Measurements from ENCODE around the gene CDKL2. TPM values are rescaled to one million over a fixed set of nuclear protein-coding genes. Genes with fewer than 3 reads are reported as not detected.
A peak's percentile ranks its signal among the peaks of the same experiment; 100 is the strongest.

The CDKL2 gene
- total and polyA plus RNA-seq, 8 donors: 0.19 to 11.6 (median 0.52) TPM; not detected in 2

DNA sequence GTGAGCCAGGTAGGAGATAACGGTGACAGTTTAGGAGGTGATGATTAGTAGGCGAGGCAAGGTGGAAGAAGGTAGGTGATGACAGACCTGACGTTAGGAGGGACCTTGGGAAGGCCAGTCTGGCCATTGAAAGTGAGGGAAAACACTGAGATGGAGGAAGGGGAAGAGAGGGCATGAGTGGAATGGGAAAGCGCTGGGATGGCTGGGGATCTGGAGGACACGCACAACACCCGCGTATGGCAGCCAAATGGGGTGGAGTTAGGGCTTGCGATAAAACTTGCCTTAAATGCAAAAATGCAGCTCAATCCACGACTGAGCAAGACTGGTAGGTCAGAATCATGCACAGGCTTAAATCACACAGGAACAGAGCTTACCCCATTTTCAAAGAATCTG lies 605 bp upstream of the CDKL2 start:
- Histone ChIP-seq H3K27me3 (no peaks in the 10 kb centered on the region), H3K4me1 (peaks cover 6 to 13% (median 11%) of the 10 kb centered on the region in 4 donors), H3K4me3 (peak overlapping the region; percentile 57 to 64 (median 60)), H3K9me3 (no peaks in the 10 kb centered on the region), H3K27ac (peak overlapping the region; percentile 5 to 80 (median 55)), H3K36me3 (no peaks in the 10 kb centered on the region)
- DNase-seq: no peak
- TF ChIP-seq EP300 (IDR thresholded peaks at IDR 0.05): no peak
- TF ChIP-seq POLR2AphosphoS5 (IDR thresholded peaks at IDR 0.05): no peak
- TF ChIP-seq POLR2A (IDR thresholded peaks at IDR 0.05): no peak
- TF ChIP-seq, protein P1, sequence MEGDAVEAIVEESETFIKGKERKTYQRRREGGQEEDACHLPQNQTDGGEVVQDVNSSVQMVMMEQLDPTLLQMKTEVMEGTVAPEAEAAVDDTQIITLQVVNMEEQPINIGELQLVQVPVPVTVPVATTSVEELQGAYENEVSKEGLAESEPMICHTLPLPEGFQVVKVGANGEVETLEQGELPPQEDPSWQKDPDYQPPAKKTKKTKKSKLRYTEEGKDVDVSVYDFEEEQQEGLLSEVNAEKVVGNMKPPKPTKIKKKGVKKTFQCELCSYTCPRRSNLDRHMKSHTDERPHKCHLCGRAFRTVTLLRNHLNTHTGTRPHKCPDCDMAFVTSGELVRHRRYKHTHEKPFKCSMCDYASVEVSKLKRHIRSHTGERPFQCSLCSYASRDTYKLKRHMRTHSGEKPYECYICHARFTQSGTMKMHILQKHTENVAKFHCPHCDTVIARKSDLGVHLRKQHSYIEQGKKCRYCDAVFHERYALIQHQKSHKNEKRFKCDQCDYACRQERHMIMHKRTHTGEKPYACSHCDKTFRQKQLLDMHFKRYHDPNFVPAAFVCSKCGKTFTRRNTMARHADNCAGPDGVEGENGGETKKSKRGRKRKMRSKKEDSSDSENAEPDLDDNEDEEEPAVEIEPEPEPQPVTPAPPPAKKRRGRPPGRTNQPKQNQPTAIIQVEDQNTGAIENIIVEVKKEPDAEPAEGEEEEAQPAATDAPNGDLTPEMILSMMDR (IDR thresholded peaks at IDR 0.05): no peak
- intact Hi-C loops (cut with DNase I; ENCODE audit: low total_unique reads): no loop called here
- 51 to 68% (median 59%) methylated on average over 9 of the region's 9 CpGs for WGBS, 5 donors

DNA sequence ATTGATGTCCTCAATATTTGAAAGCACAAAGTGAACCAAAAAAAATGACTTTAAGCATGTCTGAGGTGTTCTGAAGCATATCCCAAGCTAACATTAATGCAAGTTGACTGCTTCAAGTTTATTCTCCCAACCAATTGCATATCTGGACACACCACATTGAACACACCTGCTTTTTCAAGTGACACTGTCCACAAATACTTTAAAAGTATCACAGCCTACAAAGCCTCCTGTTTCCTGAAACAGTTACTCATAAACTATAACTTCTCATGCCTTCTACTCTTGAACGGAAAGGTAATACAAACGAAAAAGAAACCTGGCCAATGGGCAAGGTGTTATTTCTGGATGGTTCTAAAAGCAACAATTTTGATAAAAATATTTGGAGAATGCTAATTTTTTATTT lies 1.1 kb downstream of the CDKL2 start:
- Histone ChIP-seq H3K4me1 (peaks cover 6 to 13% (median 11%) of the 10 kb centered on the region in 4 donors), H3K4me3 (peak overlapping the region in 1 of 4 donors; percentile 57), H3K27ac (no peak overlapping the region), H3K9me3 (no peaks in the 10 kb centered on the region), H3K36me3 (no peaks in the 10 kb centered on the region), H3K27me3 (no peaks in the 10 kb centered on the region)
- no peak for DNase-seq
- 49 to 62% (median 54%) methylated on average over 2 of the region's 2 CpGs for WGBS, 5 donors
- TF ChIP-seq, protein P1 (IDR thresholded peaks at IDR 0.05): no peak
- no peak for TF ChIP-seq POLR2AphosphoS5 (IDR thresholded peaks at IDR 0.05)
- TF ChIP-seq EP300 (IDR thresholded peaks at IDR 0.05): no peak
- no peak for TF ChIP-seq POLR2A (IDR thresholded peaks at IDR 0.05)
- intact Hi-C loops (cut with DNase I; ENCODE audit: low total_unique reads): no loop called here

DNA sequence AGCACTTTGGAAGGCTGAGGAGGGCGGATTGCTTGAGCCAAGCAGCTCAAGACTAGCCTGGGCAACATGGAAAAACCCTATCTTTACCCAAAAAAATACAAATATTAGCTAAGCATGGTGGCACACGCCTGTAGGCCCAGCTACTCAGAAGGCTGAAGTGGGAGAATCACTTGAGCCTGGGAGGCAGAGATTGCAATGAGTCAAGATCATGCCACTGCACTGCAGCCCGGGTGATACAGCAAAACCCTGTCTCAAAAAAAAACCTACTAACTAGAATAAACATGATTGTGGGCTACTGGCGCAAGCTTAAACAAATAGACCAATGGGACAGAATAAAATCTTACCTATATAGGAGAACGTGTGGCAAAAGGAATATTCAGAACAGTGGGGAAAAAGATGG lies 7.3 kb downstream of the CDKL2 start:
- TF ChIP-seq POLR2AphosphoS5 (IDR thresholded peaks at IDR 0.05) (no peak), POLR2A (IDR thresholded peaks at IDR 0.05) (no peak), EP300 (IDR thresholded peaks at IDR 0.05) (no peak)
- TF ChIP-seq, protein P1 (IDR thresholded peaks at IDR 0.05): no peak
- 56 to 76% (median 71%) methylated on average over 5 of the region's 5 CpGs for WGBS, 5 donors
- H3K4me1 ChIP-seq: no peaks in the 10 kb centered on the region
- H3K36me3 ChIP-seq: no peaks in the 10 kb centered on the region
- H3K4me3 ChIP-seq: no peak overlapping the region
- no peaks in the 10 kb centered on the region for H3K27me3 ChIP-seq
- H3K27ac ChIP-seq: no peak overlapping the region
- no peaks in the 10 kb centered on the region for H3K9me3 ChIP-seq
- intact Hi-C loops (cut with DNase I; ENCODE audit: low total_unique reads): no loop called here
- DNase-seq: no peak

DNA sequence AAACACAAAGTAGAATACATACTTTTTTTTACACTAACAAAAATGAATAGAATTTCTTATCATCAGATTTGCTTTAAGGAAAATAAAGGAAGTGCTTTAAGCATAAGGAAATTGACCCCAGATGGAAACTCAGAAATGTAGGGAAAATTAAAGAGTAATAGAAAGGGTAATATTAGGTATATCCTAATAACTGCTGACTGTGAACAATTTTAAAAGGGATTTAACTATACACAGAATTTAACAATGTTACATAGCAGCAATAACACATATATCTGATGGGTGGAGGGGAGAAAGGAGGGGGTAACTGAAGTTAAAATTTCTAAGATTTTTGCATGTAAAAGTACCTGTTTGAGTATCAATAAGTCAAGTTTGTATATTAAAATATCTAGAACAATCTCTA lies 8.6 kb downstream of the CDKL2 start:
- Histone ChIP-seq H3K36me3 (no peaks in the 10 kb centered on the region), H3K27ac (no peak overlapping the region), H3K9me3 (no peaks in the 10 kb centered on the region), H3K4me1 (no peaks in the 10 kb centered on the region), H3K4me3 (no peak overlapping the region), H3K27me3 (no peaks in the 10 kb centered on the region)
- intact Hi-C loops (cut with DNase I; ENCODE audit: low total_unique reads): no loop called here
- no peak for TF ChIP-seq POLR2AphosphoS5 (IDR thresholded peaks at IDR 0.05)
- no peak for TF ChIP-seq POLR2A (IDR thresholded peaks at IDR 0.05)
- TF ChIP-seq, protein P1 (IDR thresholded peaks at IDR 0.05): no peak
- no peak for TF ChIP-seq EP300 (IDR thresholded peaks at IDR 0.05)
- DNase-seq: no peak
